ENCODE data around the gene FCAMR.

GRCh38 chr1:206932177-206932576 lies 38.1 kb downstream of the FCAMR start:
- TF ChIP-seq EZH2 (IDR thresholded peaks at IDR 0.05; ENCODE audit: insufficient read depth, poor library complexity, severe bottlenecking): no peak
- no peak for TF ChIP-seq EZH2phosphoT487 (IDR thresholded peaks at IDR 0.05; ENCODE audit: insufficient read depth, low read depth)

Measured in GM23248 (cell line).